AG09319 (cell line): Measurements from ENCODE around the gene CATSPERB.

ENCODE experiments used
- DNase-seq: peaks from one replicate; pipeline ENCODE4 v3.0.0-alpha.2; 2010; ENCODE audit warnings: low read depth; ENCODE audit errors: extremely low read depth
- CTCF ChIP-seq: IDR thresholded peaks from 2 replicates; pipeline ENCODE4 v1.5.1; 2011; ENCODE audit warnings: low read depth, mild to moderate bottlenecking, inconsistent platforms, low read length, moderate library complexity

Gene CATSPERB

DNA sequence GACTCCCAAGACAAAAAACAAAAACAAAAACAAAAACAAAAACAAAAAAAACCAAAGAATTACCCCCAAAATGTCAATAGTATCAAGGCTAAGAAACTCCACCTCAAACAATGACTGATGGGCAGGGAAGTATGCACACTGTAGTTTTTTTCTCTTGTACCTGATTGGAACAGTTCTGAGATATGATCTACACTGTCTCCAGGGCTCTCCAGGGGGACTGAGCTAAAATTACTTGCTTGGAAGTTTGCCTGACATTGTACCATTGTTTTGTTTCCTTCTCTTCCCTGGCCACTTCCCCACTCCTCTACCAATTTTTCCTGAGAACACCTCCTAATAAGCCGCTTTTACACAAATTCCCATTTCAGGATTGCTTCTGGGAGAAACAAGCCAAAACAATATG is 22.3 kb upstream of the CATSPERB start:
- TF ChIP-seq CTCF = no peak
- no peak for DNase-seq

GRCh38 chr14:91753501-91754128 is 21.7 kb upstream of the CATSPERB start:
- no peak for DNase-seq
- no peak for TF ChIP-seq CTCF

DNA sequence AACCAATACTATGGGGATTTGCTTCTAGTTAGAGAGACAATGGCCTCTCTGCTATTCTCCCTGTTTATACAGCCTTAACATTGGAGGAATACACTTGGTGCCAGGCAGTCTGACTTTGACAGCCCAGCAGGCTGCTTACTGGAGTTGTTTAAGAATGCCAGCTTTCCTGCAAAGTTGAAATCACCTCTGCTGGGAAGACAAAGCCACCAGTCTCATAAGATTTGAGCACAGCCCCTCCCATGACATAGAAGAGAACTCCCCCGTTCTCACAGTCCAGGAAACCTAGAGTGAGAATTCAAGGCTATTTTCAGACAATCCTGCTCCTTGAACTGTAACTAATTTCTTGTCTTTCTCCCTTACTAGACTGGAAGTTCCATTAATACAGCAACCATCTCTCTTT is 21.1 kb upstream of the CATSPERB start:
- no peak for DNase-seq
- TF ChIP-seq CTCF = no peak

DNA sequence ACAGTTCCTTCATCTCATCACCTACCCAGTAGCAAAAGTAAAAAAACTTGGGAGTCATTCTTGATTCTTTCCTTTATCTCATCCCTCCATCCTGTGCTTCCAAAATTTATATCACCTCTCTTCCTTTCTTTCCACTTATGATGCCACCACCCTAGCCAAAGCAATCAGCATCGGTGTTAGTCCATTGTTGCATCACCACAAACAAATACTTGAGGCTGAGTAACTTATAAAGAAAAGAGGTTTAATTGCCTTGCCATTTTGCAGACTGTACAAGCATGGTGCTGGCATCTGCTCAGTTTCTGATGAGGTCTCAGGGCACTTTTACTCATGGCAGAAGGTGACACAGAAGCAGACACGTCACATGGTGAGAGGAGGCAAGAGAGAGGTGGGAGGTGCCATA is 19.8 kb upstream of the CATSPERB start:
- no peak for DNase-seq
- TF ChIP-seq CTCF = no peak

GRCh38 chr14:91750634-91751198 is 18.8 kb upstream of the CATSPERB start:
- TF ChIP-seq CTCF = no peak
- DNase-seq = no peak

- no peak for TF ChIP-seq CTCF
- no peak for DNase-seq
Observed at GRCh38 chr14:91749868-91750267, 18.0 kb upstream of the CATSPERB start.

- no peak for DNase-seq
- no peak for TF ChIP-seq CTCF
Observed at GRCh38 chr14:91748049-91748448, 16.2 kb upstream of the CATSPERB start.
